GM12872 (cell line): ENCODE data around the gene SLC24A5.

Source experiments
- TF ChIP-seq, protein P1 (sequence below): IDR thresholded peaks from 3 replicates; pipeline ENCODE4 v1.5.1; 2011; ENCODE audit warnings: low read depth, mild to moderate bottlenecking, low read length, moderate library complexity; ENCODE audit not compliant: insufficient read depth

Gene SLC24A5

DNA sequence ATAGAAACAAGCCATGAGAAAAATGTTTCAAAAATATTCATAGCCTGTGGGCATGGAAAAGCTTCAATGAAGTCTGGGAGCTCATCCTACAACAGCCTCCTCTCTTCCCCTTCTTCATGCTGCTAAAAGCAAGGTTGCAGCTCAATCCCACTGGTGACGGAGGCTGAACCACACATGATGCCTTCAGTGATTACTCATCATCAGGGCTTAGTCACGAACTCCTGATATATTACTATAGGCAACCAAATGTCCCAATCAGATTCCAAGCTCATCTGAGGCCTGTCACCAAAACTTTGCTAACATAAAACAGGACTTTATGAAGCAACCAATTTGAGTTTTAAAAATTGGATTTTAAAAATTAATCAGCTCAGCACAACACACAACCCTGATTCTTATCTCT lies 24.0 kb upstream of the SLC24A5 start:
- TF ChIP-seq, protein P1, sequence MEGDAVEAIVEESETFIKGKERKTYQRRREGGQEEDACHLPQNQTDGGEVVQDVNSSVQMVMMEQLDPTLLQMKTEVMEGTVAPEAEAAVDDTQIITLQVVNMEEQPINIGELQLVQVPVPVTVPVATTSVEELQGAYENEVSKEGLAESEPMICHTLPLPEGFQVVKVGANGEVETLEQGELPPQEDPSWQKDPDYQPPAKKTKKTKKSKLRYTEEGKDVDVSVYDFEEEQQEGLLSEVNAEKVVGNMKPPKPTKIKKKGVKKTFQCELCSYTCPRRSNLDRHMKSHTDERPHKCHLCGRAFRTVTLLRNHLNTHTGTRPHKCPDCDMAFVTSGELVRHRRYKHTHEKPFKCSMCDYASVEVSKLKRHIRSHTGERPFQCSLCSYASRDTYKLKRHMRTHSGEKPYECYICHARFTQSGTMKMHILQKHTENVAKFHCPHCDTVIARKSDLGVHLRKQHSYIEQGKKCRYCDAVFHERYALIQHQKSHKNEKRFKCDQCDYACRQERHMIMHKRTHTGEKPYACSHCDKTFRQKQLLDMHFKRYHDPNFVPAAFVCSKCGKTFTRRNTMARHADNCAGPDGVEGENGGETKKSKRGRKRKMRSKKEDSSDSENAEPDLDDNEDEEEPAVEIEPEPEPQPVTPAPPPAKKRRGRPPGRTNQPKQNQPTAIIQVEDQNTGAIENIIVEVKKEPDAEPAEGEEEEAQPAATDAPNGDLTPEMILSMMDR, result no peak

DNA sequence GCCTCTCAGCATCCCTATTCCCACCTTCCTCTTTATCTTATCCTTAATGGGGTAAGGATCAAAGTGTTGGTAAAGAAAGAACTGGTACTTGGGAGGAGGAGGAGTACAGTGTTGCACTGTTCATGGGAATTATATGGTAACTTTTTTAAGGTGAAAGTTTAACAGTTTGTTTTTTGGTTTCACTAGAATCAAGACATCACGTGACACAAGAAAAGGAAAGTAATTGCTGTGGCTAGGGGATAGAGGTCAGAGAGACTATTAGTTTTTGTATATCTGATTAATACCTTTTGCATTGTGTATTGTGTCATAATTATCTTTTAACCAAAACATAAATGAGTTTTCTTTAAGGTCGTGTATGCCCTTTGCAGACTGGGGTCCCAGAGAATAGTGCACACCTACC lies 23.5 kb upstream of the SLC24A5 start:
- TF ChIP-seq, protein P1, result no peak

DNA sequence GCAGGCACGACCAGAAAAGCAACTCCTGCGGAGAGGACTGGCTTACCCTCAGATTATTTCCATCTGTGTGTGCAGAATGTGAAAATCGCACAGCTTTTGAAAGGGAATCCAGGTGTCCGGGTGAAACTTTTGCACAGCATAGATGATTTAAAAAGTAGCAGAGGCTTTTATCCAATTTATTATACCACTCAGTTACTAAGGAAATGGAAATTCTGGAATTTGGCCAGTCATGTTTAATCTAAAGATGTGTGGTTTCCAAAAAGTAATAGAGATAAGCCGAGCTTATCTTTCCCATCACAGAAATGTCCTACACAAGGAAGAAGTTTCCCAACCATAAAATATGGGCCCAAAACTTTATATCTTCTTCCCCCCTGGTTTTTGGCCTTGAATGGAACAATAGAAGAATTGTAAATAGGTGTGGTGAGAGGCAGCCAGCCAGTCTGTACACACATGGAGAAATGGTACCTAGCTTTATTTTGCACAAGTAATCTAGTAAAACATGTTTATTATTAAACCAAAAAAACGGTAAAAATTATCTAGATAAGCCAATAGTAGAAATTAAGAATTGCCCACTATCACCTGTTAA lies 19.3 kb upstream of the SLC24A5 start:
- TF ChIP-seq, protein P1, result no peak

DNA sequence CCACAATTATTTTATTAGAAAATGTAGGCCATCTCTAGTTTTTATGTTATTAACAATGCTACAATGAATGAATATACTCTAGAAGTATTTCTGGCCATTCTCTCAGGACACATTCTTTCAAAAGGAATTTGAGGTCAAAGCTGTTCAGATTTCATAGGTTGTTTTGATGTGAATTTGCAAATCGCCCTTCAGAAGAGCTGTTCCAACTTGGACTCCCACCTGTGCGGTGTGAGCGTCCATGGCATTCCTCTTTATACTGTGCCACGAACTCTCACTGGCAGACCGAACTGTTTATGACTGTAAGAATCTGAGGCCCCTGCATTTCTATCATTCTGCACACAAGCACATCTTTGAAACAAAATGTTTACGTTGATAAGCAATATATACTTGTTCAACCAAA lies 18.6 kb upstream of the SLC24A5 start:
- TF ChIP-seq, protein P1, result no peak

DNA sequence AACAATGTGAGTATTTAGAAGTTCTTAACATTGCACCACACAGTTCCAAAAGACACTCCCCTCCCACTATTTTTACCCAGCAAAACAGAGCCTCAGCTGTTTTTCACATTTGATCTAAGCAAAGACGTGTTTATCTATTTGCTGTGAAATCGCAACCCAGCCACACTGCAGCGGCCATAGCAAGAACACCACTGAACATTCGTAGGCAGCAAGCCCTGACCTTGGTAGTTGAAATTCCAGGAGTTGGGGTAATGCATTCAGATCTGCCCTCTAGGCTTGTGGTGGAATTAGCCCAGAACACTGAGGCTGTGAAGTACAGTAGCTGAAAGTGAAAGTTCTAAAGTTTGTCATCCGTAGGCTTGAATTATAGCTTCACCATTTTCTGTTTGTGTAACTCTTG lies 17.1 kb upstream of the SLC24A5 start:
- TF ChIP-seq, protein P1, result no peak

DNA sequence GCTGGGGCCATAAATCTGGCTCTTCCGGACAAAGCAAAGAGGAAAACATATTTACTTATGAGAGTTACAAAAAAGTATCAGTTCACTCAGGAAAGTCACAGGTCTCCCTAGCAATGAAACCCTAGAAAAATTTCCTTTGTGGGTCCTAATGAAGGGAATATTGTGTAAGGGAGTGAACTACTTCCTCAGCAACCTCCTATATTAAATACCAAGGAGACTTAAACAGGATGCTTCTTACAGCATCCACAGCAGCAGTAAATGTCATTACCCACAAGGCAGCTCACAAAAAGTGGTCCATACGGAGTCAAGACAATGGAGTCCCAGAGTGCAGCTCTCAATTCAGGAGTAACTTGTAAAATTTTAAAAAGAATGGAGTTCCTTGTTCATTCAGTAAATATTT lies 14.9 kb upstream of the SLC24A5 start:
- TF ChIP-seq, protein P1, result no peak

DNA sequence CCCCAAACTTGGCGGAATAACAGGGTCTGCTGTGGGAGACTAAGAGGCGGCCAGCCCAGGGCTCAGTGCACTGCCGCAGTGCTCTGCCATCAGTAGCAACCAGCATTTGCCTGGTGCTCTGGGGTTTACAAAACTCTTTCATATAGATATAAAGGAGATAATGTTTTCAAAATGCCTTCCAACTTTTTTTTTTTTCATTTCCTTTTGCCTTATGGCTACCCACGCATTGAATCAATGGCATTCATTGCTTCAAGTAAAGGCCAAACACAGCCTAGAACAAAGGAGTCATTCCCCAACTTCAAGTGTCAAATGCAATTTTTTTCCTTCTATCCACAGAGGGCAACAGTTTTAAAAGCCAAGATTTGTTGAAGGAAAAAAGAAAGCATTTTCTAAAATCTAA lies 11.6 kb upstream of the SLC24A5 start:
- TF ChIP-seq, protein P1, result no peak
